ENCODE measurements around the gene GABRB3.

GRCh38 chr15:26623071-26623470 is 149.8 kb downstream of the GABRB3 start:
- TF ChIP-seq EZH2 (IDR thresholded peaks at IDR 0.05; ENCODE audit: borderline replicate concordance, insufficient read depth, low read length, poor library complexity, severe bottlenecking) (no peak), CTCF (IDR thresholded peaks at IDR 0.05; ENCODE audit: poor library complexity, severe bottlenecking) (no peak), POLR2AphosphoS5 (IDR thresholded peaks at IDR 0.05) (no peak), EP300 (conservative IDR thresholded peaks at IDR 0.05; ENCODE audit: poor library complexity, severe bottlenecking) (no peak)
